Uterus (tissue), 2 donors: ENCODE results near the gene GNAL.

Experiments used
- POLR2A ChIP-seq, 2 donors: fragments of 450-650 bp; IDR thresholded peaks; one replicate each; pipeline ENCODE4 v1.6.1; 2016; ENCODE audit warnings: antibody characterized with exemption in 2 of 2, mild to moderate bottlenecking in 1 of 2, moderate library complexity in 1 of 2
- TF ChIP-seq, protein P1 (sequence below), 4 experiments: fragments of 200-600 bp in 2 of 4; fragments of 450-650 bp in 2 of 4; sonication (generic) in 2 of 4; IDR thresholded peaks; one replicate each; pipeline ENCODE4 v1.5.1; 2016 to 2019; ENCODE audit warnings: antibody characterized with exemption in 4 of 4, mild to moderate bottlenecking in 2 of 4, moderate library complexity in 1 of 4

DNA sequence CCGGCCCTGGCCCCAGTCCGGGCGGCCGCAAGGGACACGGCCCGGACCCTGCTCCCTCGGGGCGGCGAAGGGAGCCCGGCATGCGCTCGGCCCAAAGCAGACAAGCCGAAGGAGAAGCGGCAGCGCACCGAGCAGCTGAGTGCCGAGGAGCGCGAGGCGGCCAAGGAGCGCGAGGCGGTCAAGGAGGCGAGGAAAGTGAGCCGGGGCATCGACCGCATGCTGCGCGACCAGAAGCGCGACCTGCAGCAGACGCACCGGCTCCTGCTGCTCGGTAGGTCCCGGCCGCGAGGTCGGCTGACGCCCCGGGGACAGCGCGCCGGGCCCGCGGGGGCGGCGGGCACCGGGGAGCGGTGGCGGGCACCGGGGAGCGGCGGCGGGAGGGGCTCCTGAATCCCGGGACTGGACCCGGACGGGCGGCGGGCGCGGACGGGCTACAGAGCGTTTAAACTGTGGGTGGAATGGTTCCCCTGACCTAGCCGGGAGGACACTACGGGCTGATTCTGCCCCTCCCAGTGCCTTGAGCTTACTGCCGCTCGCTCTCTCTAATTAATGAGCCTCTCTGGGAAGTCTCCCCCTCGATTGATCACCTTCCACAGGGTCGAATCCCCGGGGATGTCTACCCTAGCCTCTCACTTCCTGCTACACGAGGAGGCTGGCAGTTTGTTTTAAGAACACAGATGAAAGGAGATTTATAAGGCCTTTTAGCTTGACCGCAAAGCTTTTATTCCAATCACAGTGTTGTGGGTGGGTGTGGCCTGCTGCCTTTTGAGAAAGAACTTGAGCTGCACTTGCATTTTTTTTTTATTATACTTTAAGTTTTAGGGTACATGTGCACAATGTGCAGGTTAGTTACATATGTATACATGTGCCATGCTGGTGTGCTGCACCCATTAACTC lies 853 bp downstream of the GNAL start:
- TF ChIP-seq, protein P1, sequence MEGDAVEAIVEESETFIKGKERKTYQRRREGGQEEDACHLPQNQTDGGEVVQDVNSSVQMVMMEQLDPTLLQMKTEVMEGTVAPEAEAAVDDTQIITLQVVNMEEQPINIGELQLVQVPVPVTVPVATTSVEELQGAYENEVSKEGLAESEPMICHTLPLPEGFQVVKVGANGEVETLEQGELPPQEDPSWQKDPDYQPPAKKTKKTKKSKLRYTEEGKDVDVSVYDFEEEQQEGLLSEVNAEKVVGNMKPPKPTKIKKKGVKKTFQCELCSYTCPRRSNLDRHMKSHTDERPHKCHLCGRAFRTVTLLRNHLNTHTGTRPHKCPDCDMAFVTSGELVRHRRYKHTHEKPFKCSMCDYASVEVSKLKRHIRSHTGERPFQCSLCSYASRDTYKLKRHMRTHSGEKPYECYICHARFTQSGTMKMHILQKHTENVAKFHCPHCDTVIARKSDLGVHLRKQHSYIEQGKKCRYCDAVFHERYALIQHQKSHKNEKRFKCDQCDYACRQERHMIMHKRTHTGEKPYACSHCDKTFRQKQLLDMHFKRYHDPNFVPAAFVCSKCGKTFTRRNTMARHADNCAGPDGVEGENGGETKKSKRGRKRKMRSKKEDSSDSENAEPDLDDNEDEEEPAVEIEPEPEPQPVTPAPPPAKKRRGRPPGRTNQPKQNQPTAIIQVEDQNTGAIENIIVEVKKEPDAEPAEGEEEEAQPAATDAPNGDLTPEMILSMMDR (IDR thresholded peaks at IDR 0.05) = no peak
- TF ChIP-seq POLR2A (IDR thresholded peaks at IDR 0.05) = no peak
